HG02943 (cell line): ENCODE data around the gene SPINDOC.
A peak's percentile ranks its signal among the peaks of the same experiment; 100 is the strongest.
"Not testable (repeated sequence)": the region's sequence is repeated elsewhere in the genome, so short reads cannot be mapped to it uniquely, and the experiment has no call there.

Experiments
- ATAC-seq: cut with Tn5 transposase; IDR thresholded peaks from one replicate; pipeline ENCODE4 v1.9.1; 2021; ENCODE audit warnings: mild to moderate bottlenecking, low read depth, moderate library complexity; ENCODE audit not compliant: unreplicated experiment

SPINDOC gene

GRCh38 chr11:63783925-63784592 is 29.2 kb upstream of the SPINDOC start:
- ATAC-seq = no peak

DNA sequence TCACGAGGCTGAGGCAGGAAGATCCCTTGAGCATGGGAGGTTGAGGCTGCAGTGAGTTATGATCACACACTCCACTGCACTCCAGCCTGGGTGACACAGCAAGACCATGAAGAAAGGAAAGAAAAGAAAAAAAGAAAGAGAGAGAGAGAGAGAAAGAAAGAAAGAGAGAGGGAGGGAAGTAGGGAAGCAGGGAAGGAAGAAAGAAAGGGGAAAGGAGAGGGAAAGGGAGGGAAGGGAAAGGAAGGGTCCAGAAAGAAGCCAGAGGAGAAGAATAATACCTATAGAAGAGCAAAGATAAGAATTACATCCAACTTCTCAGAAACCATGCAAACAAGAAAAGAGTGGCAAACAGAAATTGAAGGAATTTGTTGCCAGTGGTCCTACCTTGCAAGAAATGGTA is 27.4 kb upstream of the SPINDOC start:
- no peak for ATAC-seq

- no peak for ATAC-seq
These were observed 21.6 kb upstream of the SPINDOC start for GRCh38 chr11:63791495-63792167.

GRCh38 chr11:63793161-63793560 is 20.1 kb upstream of the SPINDOC start:
- no peak for ATAC-seq

- no peak for ATAC-seq
These were observed 18.2 kb upstream of the SPINDOC start for GRCh38 chr11:63795066-63795465.

GRCh38 chr11:63800921-63801320 is 12.3 kb upstream of the SPINDOC start:
- no peak for ATAC-seq

DNA sequence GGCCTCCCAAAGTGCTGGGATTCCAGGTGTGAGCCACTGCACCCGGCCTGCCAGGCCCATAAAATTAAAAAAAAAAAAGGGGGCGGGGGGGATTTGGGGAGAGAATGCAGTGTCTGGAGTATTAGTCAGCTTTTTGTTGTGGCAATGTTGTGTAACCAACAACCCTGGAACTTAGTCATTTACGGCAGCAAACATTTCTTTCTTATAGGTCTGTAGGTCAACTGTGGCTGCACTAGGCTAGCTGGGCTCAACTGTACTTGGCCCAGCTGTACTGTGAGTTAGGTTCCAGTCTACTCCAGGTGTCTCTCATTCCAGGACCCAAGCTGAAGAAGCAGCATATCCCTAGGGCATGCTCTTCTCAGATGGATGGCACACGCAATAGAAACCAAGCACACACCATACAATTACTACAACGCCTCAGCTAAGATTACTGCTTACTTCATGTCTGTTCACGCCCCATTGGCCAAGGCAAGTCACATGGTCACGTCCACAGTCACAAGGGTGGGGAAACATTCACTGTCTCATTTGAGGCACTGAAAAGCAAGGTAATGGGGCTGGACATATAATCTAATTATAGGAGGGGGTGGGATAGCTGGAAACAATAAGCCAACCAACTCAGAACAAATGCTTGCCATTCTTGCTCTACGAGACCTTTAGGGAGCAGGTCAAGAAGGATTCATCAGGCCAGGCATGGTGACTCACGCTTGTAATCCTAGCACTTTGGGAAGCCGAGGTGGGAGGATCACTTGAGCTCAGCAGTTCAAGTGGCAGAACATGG is 10.4 kb upstream of the SPINDOC start:
- ATAC-seq = no peak

- ATAC-seq = no peak
These were observed 9.0 kb upstream of the SPINDOC start for GRCh38 chr11:63804259-63804658.

GRCh38 chr11:63805844-63806415 is 7.3 kb upstream of the SPINDOC start:
- ATAC-seq = no peak

DNA sequence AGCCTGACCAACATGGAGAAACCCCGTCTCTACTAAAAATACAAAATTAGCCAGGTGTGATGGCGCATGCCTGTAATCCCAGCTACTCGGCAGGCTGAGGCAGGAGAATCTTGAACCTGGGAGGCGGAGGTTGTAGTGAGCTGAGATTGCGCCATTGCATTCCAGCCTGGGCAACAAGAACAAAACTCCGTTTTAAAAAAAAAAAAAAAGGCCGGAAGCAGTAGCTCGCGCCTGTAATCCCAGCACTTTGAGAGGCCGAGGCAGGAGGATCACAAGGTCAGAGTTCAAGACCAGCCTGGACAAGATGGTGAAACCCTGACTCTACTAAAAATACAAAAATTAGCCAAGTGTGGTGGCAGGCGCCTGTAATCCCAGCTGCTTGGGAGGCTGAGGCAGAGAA is 2.9 kb upstream of the SPINDOC start:
- ATAC-seq = not testable (repeated sequence)

DNA sequence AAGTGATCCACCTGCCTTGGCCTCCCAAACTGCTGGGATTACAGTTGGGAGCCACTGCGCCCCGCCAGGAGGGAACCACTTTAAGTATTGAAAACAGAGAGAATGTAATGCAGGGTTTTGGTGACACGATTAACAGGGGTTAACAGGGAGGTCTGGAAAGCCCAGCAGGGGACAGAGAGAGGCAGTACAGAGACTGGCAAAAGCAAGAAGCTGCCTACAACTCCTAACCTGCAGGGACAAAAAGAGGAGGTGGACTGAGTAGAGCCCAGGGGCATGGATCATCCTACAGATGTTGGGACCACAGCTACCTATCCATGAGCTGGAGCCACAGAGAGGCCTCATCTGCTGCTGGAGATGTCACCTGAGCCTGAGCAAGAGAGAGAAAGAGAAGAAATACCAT is 1.7 kb upstream of the SPINDOC start:
- no peak for ATAC-seq

DNA sequence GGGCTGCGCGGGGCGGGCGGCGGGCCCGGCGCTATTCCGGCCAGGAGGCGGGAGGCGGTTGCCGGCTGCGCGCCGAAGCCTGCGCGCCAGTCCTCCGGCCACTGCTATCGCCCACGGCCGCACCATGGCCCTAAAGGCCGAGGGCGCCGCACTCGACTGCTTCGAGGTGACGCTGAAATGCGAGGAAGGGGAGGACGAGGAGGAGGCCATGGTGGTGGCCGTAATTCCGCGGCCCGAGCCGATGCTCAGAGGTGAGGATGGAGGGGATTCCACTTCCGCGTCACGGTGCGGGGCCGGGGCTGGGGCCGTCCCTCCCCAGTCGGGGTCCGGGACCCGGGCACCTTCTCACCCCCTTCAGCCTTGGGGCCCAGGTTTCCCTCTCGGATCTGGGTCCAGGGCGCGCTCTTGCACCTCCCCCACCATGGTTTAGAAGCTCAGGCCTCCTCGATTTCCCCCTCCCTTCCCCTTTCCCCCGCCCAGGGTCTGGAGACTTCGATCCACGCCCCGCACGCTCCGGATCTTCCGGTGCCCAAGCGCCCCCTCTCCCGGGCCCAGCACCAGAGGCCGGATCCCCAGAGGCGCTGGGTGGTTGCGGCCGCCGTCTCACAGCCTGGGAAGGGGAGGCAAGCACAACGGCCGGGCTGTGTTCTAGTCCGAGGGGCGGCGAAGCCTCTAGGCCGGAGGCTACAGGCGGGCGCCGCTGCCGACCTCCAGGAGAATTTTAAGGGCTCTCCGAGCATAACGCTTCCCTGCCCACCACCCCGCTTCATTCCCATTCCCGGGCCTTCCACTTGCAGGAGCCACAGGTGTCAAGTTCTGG is 517 bp downstream of the SPINDOC start:
- peak; percentile 35 for ATAC-seq

DNA sequence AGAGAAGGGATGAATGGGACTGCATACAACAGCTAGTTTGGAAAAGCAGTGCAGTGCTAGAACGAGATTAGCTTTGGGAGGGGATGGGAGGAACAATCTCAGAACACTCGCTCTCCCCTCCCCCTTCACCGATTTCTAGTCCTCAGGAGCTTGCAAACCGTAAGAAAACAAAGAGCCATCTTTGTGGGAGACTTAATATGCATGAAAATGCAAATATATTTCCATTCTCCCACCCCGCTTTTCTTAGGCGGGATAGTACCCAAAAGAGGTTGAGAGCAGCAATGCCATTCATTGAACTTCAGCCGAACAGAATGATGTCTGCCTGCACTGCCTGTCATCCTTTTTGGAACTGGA is 1.1 kb downstream of the SPINDOC start:
- ATAC-seq = no peak

DNA sequence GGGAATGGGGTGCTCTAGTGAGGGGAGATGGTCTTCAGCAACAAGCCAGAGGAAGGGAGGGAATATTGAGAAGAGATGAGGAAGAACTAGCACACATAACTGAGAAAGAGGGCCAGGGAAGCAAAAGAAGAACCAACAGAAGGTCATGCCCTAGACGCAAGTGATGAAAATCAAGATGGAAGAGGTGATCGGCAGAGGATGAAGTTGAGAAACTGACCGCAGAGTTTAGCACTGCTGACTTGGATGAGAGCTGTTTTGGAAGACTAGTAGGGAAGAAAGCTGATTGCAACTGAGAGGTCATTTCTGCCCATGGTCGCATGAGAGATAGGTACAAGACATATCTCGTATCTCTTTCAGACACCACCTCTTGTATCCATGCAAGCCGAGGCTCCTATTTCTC is 2.9 kb downstream of the SPINDOC start:
- no peak for ATAC-seq

DNA sequence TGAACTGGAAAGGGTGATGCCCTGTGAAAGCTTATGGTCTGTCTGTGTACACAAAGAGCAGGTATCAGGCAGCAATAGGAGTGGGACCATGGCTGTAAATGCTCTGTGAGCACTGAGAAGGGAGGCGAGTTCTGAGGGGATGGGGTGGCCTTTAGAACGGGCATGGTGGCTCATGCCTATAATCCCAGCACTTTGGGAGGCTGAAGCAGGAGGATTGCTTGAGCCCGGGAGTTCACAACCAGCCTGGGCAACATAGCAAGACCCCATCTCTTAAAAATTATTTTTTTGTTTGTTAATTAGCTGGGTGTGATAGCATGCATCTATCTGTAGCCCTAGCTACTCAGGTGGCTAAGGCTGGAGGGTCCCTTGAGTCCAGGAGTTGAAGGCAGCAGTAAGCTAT is 3.5 kb downstream of the SPINDOC start:
- no peak for ATAC-seq

- no peak for ATAC-seq
These were observed 4.7 kb downstream of the SPINDOC start for GRCh38 chr11:63817758-63818498.

GRCh38 chr11:63818609-63819008 is 5.4 kb downstream of the SPINDOC start:
- no peak for ATAC-seq

DNA sequence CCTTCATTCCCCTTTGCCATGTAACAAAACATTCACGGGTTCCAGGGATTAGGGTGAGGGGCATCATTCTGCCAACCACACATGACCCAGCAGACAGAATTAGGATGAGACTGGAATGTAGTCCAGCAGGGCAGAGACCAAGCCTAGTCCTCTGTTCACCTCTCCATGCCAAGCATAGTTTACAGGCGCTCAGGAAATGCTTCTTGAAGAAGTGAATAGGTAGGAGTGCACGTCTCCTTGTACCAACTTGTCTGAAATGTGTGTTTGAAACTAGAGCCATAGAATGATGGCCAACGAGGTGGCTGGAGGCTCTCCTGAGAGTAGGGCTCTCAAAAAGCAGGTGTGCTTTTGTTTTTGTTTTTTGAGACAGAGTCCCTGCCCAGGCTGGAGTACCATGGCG is 8.2 kb downstream of the SPINDOC start:
- no peak for ATAC-seq

DNA sequence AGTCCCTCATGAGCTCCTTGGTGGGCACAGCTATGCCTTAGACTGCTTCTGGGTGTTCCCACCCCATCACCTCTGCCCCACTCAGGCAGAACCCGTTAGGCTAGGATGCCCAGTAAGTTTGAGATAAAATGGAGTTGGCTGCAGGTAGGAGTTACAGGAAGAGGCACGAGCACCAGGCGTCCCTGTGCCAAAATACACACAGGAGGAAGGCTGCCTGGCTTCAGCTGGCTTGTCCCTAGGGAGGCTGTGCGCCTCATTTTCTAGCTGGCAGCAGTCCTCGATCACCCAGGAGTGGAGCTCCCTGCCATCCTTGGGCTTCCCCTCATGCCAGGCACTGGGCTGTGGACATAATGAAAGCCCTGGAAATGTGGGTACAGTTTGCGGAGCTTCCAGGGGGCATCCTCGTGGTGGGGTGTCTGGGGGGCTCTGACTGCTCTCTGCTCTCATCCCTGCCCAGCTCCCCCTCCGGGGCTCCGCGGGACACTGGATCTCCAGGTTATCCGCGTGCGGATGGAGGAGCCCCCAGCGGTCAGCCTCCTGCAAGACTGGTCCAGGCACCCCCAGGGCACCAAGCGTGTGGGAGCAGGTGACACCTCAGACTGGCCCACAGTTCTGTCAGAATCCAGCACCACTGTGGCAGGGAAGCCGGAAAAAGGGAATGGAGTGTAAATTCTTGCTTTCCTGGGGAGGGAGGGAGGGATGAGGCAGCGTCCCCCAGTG is 13.4 kb downstream of the SPINDOC start:
- no peak for ATAC-seq
